GM18870 (cell line): ENCODE results near the gene AGMO.

Experiments
- ATAC-seq: cut with Tn5 transposase; IDR thresholded peaks from one replicate; pipeline ENCODE4 v1.9.1; 2021; ENCODE audit warnings: moderate library complexity; ENCODE audit not compliant: unreplicated experiment

The AGMO gene

DNA sequence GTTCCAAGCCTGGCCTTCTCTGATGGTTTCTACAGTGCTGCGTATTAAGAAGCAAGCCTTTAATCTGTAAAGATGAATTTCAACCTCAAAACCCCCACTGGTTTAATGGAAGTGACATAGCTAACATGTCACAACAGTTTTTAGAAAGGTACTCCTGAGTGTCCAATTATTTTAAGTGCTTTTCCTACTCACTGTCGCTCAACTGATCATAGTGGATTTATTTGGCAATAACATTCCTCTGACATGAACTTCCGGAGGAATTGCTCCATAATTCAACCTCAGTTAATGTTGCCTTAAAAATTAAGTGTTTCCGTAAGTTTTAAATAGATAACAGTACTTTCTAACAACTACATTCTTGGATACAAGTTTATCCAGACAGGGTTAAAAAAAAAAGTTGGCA lies 57.5 kb downstream of the AGMO start:
- ATAC-seq, result no peak

- no peak for ATAC-seq
Measured at GRCh38 chr7:15503603-15504290, 58.1 kb downstream of the AGMO start.

GRCh38 chr7:15498465-15498864 lies 63.4 kb downstream of the AGMO start:
- ATAC-seq, result no peak

- ATAC-seq, result no peak
Measured at GRCh38 chr7:15495170-15495569, 66.6 kb downstream of the AGMO start.

GRCh38 chr7:15494711-15495110 lies 67.1 kb downstream of the AGMO start:
- ATAC-seq, result no peak

GRCh38 chr7:15491361-15491760 lies 70.5 kb downstream of the AGMO start:
- no peak for ATAC-seq

- no peak for ATAC-seq
Measured at GRCh38 chr7:15490291-15490690, 71.5 kb downstream of the AGMO start.

GRCh38 chr7:15489861-15490260 lies 72.0 kb downstream of the AGMO start:
- no peak for ATAC-seq

DNA sequence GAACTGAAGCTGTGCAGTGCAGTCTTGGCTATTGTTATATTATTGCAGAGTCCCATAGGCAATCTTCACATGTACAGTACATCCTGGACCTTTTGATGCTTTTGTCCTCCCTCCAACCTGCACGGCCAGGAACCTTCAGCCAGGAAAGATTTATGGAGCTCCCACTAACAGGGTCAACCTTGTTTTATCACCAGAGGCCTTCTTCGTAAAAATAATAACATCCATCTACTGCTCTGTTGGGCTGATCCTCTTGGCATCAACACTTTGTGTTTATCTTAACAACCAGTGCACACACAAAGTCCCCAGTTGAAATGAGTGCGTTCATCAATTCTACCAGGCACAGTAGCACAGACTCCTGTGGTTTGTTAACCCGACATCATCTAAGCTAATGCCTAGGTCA lies 72.4 kb downstream of the AGMO start:
- no peak for ATAC-seq

- ATAC-seq, result no peak
Measured at GRCh38 chr7:15488401-15488800, 73.4 kb downstream of the AGMO start.

DNA sequence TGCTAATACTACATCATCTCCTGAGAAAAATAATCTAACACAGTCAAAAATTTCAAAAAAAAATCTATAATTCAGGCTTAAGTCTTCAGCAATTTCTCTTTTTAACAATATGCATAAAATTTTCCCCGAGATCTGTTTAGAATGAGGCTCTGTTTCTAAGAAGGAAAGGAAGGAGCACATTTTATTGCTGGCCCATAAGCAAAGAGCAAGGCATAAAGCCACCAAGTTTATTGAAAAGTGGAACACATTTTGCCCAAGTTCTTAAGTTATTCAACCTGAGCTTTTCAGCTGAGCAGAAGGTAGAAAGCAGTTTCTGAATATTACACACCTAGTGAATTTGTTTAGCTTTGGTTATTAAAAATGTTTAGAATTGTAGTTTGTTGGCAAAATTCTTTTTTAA lies 73.9 kb downstream of the AGMO start:
- ATAC-seq, result no peak

DNA sequence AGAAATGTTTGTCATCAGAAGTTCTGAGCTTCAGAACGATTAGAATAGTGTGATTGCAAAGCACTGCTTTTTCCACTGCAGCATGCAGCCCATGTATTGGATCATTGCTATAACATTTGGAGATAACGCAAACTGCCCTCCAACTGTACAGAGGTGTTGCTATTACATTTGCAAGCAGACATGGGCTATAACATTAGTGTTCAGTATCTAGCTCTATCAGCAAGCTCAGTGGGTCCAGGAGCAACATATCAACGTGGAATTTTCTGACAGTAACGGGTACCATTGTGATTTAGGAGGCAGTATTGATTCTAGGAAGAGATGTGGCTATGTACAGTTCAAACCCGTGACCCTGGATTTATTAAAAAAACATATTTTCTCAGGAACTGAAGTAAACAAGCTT lies 75.8 kb downstream of the AGMO start:
- no peak for ATAC-seq

DNA sequence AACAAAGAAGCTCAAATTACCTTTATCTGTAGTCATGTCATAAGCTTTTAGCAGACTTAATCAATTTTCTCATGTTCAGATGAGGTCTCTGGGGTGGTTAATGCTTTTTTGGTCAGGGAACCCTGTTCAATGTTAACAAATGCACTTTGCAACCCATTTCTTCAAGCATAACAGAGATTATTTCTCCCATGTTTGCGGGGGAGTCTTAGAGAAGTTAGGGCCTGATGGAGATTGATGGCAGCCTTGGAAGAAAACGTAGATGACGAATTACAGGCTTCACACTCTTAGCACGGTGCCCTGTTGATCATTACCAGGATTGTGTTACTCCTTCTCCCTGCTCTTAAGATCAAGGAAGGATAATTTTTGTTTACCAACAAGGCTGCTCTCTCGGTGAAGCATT lies 76.4 kb downstream of the AGMO start:
- no peak for ATAC-seq

DNA sequence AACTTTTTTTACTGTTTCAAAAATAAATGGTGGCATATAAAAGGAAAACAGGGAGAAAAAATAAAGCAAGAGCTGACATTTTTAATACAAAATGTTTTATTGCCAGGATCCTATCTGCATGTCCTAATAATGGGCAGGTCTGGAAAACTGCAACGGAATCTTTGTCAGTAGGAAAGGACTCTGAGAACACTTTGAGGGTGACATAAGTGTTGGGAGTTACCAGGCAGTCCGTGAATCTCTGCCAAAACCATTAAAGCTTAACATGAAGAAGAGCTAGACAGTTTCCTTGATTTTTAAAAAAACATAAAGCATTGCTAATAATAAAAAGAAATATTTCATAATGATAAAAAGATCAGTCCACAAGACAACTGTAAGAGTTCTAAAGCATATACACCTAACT lies 80.7 kb downstream of the AGMO start:
- ATAC-seq, result no peak

GRCh38 chr7:15478401-15478800 lies 83.4 kb downstream of the AGMO start:
- no peak for ATAC-seq

GRCh38 chr7:15476531-15476918 lies 85.3 kb downstream of the AGMO start:
- no peak for ATAC-seq

DNA sequence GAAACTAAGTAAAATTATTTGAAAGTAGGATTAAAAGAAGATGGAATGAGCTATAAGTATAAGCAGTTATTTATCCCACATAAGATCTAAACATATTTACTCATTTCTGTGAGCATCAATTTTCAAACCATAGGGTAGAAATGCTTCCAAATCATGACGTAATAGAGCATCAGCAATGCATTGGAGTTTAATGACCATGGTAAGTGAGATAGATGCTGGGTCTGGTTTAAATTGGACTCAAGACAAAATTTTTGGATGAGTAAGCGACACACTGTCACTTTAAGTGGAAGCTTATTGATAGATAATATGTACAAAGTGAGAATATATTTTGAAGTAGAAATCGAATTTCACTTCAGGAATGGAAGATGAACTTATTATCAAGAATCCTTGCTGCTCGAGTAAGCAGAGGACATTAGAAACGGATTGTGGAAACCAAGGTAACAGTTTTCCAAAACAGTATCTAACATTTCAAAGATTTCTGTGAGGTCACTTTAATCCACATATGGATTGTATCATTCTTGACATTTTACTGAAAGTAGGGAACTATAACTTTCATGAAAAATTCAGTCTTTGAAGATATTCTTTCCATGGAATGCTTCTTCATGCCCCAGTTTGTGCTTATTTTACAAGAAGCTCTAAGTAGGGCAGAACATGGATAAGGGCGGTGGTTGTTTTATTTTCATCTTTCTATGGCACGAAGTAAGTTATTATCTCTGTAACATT lies 85.8 kb downstream of the AGMO start:
- no peak for ATAC-seq

DNA sequence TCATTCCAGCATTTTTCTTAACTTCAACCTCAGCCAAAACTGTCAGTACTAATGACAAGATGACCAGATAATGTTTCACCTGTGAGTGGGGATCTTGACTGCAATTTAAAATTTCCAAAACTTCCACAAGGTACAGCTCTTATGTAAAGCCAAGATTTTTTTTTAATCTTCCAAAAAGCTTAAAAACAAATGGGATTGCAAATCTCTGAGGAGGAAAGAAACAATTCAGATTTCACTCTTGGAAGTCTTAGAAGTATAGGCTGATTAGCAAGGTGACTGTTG lies 90.2 kb downstream of the AGMO start:
- ATAC-seq, result no peak

DNA sequence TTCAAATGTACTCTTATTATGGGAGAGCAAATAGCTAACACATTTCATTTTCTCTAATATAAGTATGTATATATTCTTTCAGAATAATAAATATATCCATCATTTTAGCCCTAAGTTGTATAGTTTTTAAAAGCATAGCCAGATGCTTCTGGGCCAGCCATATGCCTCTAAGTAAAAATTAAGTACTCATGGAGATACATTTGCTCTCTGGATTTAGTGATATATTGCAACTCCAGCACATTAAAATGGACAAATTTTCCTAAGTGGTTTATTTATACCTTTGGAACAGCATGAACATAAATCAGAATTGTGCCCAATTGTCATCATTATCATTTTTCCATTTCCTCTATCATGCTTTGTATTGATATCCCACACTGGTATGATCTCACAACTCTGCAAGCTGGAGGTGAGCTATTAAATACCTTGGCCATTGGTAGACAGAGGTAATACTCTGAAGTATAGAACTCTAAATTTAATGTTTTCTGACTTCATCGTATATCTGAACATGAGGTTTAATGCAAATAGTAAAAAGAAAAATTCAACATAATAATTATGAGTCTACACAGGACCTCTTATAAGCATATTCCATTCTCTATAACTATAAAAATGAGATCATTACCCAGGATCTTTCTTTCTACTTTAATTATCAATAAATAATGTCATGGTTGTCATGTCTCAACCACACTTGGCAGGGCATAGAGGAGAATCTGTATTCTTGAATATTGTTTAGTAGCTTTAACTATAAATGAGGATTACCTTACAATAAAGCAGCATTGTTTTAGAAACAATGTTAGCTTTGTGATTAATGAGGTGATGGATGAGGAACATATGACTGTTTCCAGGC lies 90.8 kb downstream of the AGMO start:
- ATAC-seq, result no peak

DNA sequence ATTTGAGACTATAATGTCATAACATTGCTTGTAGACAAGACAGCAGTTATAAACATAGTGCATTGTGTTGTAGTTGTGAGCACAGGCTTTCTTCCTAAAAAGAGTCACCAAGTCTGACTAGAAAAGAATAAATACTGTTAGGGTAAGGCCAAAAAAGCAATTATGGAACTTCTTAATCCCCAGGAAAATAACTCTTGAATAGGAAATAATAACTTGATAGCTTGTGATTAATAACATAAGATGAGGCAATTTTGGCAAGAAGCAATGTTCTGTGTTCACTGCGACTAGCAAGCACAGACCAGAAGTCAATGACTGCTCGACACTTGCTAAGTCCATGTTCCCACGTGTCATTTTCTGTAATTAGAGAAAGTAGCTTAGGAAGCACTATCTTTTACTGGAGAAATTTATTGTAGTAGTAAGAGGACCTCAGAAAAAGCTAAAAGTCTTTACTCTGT lies 97.1 kb downstream of the AGMO start:
- ATAC-seq, result no peak

DNA sequence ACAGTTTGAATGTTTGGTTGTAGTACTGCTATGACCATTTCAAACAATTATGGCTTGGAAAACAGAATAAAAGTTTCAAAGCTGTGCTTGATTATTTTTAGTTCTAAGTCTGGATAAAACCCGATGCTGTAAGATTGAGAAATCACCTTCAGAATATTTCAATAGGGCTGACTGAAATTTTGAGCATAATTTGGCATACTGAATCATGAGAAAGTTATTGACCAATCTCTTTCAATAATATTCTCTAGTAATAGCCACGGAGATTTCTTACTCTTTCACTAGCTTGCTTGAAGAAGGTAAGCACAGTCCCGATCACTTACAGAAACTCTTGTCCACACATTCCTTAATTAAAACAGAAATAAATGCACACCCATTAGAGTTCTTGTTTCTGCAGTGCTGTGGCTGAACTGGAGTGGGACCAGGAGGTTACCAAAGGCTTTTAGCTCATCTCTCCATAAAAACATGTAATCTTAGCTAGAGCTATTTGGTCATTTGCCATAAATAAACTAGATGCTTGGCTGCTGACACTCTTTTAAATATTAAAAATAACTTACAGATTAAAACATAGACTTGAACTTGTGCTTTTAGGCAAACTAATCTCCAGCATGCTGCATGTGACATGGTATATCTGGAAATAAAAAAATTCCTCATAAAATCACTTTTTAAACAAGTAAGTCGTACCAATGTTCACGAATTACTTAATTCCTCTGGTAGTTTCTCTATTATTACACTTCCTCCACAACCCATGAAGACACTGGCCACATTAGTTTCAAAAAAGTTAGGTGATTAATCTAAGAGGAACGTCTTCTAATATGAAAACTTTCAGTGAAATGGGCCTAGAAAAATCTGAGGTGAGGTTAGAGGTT lies 97.8 kb downstream of the AGMO start:
- ATAC-seq, result no peak
